ENCODE data around the gene PRXL2B.
"Not testable (repeated sequence)": the region's sequence is repeated elsewhere in the genome, so short reads cannot be mapped to it uniquely, and the experiment has no call there.

Gene PRXL2B

GRCh38 chr1:2564815-2565374 lies 21.7 kb upstream of the PRXL2B start:
- DNase-seq (ENCODE audit: low spot score) = no peak

DNA sequence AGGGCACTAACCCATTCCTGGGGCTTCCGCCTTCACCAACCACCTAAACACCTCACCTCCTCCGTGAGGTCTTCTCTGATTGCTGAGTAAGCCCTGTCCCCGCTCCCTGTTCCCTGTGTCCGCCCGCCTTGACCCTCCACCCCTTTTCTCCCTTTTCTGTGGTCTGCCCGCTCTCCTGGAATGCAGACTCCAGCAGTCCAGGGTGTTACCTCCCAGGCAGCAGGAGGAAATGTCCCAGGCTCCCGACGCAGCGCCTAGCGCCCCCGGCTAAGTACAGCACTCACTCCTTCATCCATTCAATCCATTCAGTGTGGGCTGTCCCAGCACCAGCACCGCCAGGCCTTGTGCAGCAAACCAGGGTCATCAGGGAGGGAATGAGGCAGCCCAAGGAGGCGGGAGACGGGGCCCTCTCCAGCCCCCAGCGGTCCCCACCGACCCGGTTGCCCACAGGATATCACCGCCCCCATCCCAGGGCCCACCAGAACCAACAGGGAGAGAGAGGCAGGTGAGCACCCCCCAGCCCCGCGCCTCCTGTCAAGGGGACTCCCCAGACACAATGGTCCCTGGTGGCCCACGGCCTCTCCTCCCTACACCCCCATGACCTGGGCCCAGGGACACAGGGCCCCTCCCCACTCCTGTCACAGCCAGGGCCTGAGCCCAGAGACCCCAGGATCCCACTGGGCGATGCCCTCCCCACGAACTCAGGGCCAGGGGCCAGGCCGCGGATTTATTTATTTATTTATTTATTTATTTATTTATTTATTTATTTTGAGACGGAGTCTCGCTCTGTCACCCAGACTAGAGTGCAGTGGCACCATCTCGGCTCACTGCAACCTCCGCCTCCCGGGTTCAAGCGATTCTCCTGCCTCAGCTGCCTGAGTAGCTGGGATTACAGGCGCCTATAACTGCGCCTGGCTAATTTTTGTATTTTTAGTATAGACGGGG lies 20.2 kb upstream of the PRXL2B start:
- DNase-seq (ENCODE audit: low spot score) = no peak

DNA sequence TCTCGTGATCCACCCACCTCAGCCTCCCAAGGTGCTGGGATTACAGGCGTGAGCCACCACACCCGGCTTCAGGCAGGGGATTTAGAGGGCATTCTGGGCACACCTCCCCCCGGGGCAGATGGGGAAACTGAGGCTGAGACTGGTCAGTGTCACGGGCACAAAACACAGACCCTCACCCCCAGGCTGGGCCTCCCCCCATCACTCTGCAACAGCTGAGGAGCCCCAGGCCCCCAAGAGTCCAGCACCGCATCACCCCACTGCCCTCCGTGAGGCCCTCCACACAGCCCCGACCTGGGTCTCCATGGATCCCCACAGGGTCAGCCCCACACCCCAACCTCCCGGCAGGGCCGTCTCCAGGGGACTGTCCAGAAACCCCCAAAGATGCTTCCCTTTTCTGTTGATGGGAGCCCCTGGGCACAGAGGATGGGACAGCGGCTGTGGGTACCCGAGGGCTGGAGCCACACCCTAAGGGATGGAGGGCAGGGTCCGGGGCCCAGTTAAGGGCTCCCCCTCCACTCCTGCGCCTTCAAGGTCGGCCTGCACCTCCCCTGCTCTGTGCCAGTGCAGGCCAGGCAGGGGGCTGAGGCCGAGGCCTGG lies 19.4 kb upstream of the PRXL2B start:
- no peak for DNase-seq (ENCODE audit: low spot score)

DNA sequence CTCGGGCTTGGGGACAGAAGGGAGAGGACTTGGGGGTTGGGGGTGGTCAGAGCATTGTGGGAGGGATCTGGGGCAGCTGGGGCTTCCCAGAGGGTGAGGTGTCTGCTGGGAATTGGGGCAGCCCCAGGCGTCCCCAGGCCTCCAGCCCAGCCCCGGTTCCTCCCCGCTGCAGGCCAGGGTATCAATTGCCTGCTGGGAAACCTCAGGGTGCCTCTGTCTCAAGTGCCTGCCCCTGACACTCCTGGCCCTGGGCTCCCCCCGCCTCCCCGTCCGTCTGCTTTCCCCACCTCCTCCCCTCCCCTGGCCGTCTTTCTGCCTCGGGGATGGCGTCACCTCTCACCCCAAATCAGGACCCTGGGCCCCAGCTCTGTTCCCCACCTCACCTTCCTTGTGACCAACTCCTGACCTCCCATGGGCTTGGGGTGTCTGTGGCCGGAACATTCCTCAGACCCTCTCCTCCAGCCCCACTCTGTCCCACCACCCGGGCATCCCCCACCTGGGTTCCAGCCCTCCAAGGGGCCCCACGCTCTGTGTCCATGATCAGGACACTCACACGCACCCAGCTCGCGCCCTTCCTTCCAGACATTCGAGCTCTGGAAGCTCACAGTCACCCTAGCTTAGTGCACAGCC lies 18.3 kb upstream of the PRXL2B start:
- not testable (repeated sequence) for DNase-seq (ENCODE audit: low spot score)

GRCh38 chr1:2569060-2569459 lies 17.5 kb upstream of the PRXL2B start:
- DNase-seq (ENCODE audit: low spot score) = no peak

GRCh38 chr1:2569703-2570102 lies 16.9 kb upstream of the PRXL2B start:
- DNase-seq (ENCODE audit: low spot score) = not testable (repeated sequence)

GRCh38 chr1:2570332-2570731 lies 16.2 kb upstream of the PRXL2B start:
- DNase-seq (ENCODE audit: low spot score) = no peak

- no peak for DNase-seq (ENCODE audit: low spot score)
These were observed 15.2 kb upstream of the PRXL2B start for GRCh38 chr1:2571348-2571747.

DNA sequence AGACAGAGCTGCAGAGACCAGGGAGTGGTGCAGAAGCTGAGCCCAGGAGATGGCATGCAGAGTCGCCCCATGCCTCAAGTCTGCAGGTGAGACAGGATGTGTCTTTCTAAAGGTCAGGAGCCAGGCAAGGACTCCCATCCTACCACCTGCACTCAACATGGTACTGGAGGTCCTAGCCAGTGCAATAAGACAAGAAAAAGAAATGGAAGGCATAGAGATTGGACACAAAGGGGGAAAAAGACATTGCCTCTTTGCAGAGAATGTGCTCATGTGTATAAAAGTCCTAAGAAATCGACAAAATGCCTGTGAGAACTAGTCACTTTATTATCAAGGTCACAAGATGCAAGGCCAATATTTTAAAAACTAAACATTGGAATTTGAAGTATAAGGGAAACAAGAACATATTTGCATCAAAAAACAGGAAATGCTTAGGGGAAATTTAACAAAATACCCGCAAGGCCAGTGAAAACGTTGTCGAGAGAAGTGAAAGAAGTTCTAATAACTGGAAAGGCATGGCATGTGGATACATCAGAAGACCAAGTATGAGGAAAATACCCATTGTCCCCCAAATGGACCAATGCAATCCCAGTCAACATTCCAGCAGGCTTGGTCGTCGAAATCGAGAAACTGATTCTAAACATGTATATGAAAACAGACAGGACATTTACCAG lies 13.2 kb upstream of the PRXL2B start:
- DNase-seq (ENCODE audit: low spot score) = no peak

- DNase-seq (ENCODE audit: low spot score) = no peak
These were observed 12.2 kb upstream of the PRXL2B start for GRCh38 chr1:2574350-2574749.

- DNase-seq (ENCODE audit: low spot score) = no peak
These were observed 10.5 kb upstream of the PRXL2B start for GRCh38 chr1:2575801-2576663.

- DNase-seq (ENCODE audit: low spot score) = not testable (repeated sequence)
These were observed 9.0 kb upstream of the PRXL2B start for GRCh38 chr1:2577565-2578075.

DNA sequence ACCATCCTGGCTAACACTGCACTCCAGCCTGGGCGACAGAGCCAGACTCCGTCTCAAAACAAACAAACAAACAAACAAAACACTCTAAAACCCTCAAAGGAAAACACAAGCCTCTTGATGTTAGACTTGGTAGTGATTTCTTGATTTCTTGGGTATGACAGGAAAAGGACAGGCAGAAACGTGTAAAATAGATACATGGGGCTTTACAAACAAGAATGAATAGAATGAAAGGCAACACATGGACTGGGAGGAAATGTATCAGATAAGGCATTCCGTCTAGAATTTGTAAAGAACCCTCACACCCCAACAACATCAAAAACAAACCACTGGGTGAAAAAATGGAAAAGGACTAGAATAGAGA lies 7.8 kb upstream of the PRXL2B start:
- no peak for DNase-seq (ENCODE audit: low spot score)

DNA sequence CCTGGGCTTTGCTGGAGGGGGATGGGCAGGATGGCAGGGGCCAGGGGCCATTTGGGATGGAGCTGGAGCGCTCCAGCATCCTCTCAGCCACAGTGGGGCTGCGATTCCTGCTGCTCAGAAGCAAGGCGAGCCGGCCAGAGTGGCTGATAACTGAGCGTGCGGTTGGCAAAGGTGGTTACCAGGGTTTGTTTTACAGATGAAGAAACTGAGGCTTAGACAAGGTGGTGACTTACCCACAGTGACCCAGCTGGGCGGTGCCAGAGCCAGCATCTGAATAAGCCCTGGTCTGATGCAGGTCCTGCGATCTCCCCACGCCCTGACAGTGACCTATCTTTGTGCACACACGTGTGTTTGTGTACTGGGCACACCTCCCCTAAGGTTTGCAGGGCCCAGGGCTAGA lies 5.9 kb upstream of the PRXL2B start:
- DNase-seq (ENCODE audit: low spot score) = no peak

GRCh38 chr1:2582391-2582790 lies 4.2 kb upstream of the PRXL2B start:
- no peak for DNase-seq (ENCODE audit: low spot score)

DNA sequence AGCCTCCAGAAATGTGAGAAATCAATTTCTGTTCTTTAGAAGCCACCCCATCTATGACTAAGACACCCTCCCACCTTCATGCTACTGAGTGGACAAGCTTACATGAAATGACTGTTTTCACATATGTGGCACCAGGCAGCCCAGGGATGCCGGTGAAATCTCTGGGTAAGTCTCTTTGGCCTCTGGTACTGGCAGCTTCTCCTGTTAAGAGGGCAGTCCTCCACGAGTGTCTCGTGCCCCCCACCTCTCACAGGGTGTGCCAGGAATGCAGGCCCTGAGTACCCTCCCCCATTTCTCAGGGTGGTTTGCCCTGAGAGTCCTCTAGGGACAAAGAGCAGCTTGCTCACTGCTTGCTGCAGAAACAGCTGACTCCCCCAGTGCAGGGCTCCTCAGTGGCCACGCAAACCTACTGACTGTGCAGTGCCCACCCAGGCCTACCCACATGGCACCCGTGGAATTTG lies 3.2 kb upstream of the PRXL2B start:
- no peak for DNase-seq (ENCODE audit: low spot score)

GRCh38 chr1:2583871-2584351 lies 2.7 kb upstream of the PRXL2B start:
- DNase-seq (ENCODE audit: low spot score) = no peak

GRCh38 chr1:2584686-2585317 lies 1.8 kb upstream of the PRXL2B start:
- DNase-seq (ENCODE audit: low spot score) = no peak

- DNase-seq (ENCODE audit: low spot score) = peak; percentile 43
These were observed 1.1 kb upstream of the PRXL2B start for GRCh38 chr1:2585318-2586092.

All from AG20443 (cell line).